H1 (cell line): ENCODE measurements around the gene YAP1. TPM values are rescaled to one million over a fixed set of nuclear protein-coding genes. Genes with fewer than 3 reads are reported as not detected.

ENCODE experiments used
- ASH2L ChIP-seq: fragments of 200-600, 300-600 bp; sonication (generic); IDR thresholded peaks from one replicate; pipeline ENCODE4 v1.7.1; 2017; ENCODE audit warnings: low read length
- EGR1 ChIP-seq: IDR thresholded peaks from 2 replicates; pipeline ENCODE4 v1.6.1; 2011; ENCODE audit warnings: low read depth, low read length, borderline replicate concordance
- FOSL1 ChIP-seq: IDR thresholded peaks from 2 replicates; pipeline ENCODE4 v1.6.1; 2011; ENCODE audit warnings: mild to moderate bottlenecking, low read depth, low read length, moderate library complexity; ENCODE audit not compliant: insufficient read depth
- GTF2F1 ChIP-seq: IDR thresholded peaks from 2 replicates; pipeline ENCODE4 v1.6.1; 2012; ENCODE audit warnings: low read depth, low read length, improper control_type of control experiment, borderline replicate concordance
- KDM1A ChIP-seq: fragments of 200-600, 300-600 bp; sonication (generic); IDR thresholded peaks from 2 replicates; pipeline ENCODE4 v1.7.1; 2016; ENCODE audit warnings: mild to moderate bottlenecking, low read length, borderline replicate concordance
- KDM5A ChIP-seq: fragments of 200-600 bp; IDR thresholded peaks from 2 replicates; pipeline ENCODE4 v1.7.1; 2012; ENCODE audit warnings: mild to moderate bottlenecking, low read length, inconsistent platforms, mixed read lengths
- RAD21 ChIP-seq, 2 experiments: IDR thresholded peaks in 1 of 2; conservative IDR thresholded peaks in 1 of 2; 2 replicates each; pipeline ENCODE4 v1.6.1; 2011; ENCODE audit warnings: low read depth in 2 of 2, low read length in 2 of 2, improper control_type of control experiment in 1 of 2, inconsistent platforms in 1 of 2, mild to moderate bottlenecking in 1 of 2, moderate library complexity in 1 of 2
- TBP ChIP-seq: IDR thresholded peaks from 2 replicates; pipeline ENCODE4 v1.6.1; 2011; ENCODE audit warnings: low read depth, low read length, improper control_type of control experiment
- TEAD4 ChIP-seq: IDR thresholded peaks from 2 replicates; pipeline ENCODE4 v1.6.1; 2012; ENCODE audit warnings: low read depth, low read length, inconsistent platforms, mixed read lengths
- polyA plus RNA-seq, 7 experiments: library from polyadenylated mRNA; depleted of rRNA in 3 of 7; stranded (reverse) in 5 of 7; unstranded in 2 of 7; fragments of >200 nt in 5 of 7; fragments of 200-250 nt in 2 of 7; gene quantifications; 1 replicate in 5 of 7; 2 replicates in 1 of 7; 4 replicates in 1 of 7; pipeline versions ENCODE4 v1.2.1 to v1.2.3, GENCODE V29; 2011 to 2013; ENCODE audit warnings: missing spikeins in 2 of 7, mixed read lengths in 2 of 7
- total RNA-seq: library from RNA; stranded (reverse); fragmentation: NEBNext Ultra II Directional; extraction: Animal tissue kit (Norgen Biotek cat#: 25700); gene quantifications from 2 replicates; pipeline ENCODE4 v1.2.1, GENCODE V29; 2021

The YAP1 gene
- total and polyA plus RNA-seq, 2 of the 8 experiments (the other 6 are each of a cell fraction or from before 2014, with no cell fraction given): 62.0 to 108 TPM

- TF ChIP-seq TBP: no peak
- no peak for TF ChIP-seq KDM5A
- TF ChIP-seq GTF2F1: no peak
- TF ChIP-seq TEAD4: no peak
- TF ChIP-seq KDM1A: no peak
- no peak for TF ChIP-seq ASH2L
- no peak for TF ChIP-seq FOSL1
- no peak for TF ChIP-seq EGR1
- TF ChIP-seq RAD21 (IDR thresholded peaks at IDR 0.05 in 1 of 2, conservative IDR thresholded peaks at IDR 0.05 in 1 of 2; ENCODE audit: low read depth in 2 of 2, low read length in 2 of 2): no peak
Measured at GRCh38 chr11:102225689-102226568, 115.7 kb downstream of the YAP1 start (continued).
